KG1 (cell line): Measurements from ENCODE around the gene APLN.

Experiments
- DNase-seq: peaks from one replicate; lab custom pipeline; 2025; lab: John Stamatoyannopoulos, UW

APLN gene

DNA sequence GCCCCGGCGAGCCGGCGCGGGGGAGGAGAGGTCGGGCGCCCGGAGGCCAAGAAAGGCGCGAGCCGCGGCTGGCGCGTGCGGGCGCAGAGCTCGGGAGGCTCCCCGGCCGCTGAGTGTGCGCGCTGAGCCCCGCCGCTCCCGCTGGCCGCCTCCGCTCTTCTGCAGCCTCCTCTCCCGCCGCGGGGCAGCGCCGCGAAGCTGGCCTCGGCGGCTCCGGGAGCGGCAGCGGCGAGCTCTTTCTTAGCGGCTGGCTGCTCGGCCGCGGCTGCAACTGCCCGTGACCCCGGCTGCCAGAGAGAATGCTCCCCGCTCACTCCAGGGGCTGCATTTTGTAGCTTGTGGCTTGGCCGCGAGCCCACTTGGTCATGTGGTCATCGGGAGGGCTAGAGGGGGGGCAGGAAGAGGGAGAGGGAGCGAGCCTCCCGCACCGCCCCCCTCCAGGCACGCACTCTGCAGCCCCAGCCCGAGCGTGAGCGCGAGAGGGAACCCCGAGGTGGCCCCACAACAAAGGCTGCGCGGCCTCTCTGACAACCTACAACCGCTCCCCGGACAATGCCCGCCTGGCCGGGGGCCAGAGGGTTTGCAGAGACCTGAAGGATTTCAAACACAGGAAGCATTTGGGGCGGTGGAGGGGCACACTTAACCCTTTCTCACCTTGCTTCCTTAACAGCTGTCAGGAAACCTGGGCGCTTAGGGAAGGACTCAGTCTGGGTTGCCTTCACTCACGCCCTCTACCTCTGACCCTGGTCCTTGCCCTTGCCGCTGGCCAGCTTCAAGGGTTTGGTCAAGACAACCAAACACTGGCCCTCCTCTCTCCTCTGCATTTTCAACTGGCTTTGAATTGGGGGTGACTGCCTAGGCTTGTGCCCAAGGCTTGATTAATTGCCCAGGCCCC is at the start of gene APLN:
Gene APLN (minus strand): TSS at position 305 of the 895 bp plus-strand sequence. CDS start 326 bp downstream, outside the sequence.
- no peak for DNase-seq

DNA sequence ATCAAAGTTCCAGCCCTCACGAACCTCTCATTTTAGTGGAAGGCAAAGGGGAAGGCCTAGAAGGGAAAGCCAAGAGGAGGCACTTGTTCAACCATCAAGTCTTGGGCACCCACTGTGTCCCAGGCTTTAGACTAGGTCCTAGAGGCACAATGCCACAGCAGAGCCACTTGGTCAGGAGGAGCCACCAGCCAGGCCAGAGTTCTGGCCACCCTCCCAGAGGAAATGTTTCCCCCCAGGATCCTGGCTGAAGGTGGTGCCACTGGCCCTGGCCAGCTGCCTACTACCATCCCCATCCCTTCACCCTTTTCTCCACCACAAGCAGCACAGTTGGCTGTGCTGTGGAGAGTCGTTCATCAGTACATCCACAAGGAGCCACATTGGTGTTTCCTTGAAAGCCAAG is 49.7 kb upstream of the APLN start:
- no peak for DNase-seq

DNA sequence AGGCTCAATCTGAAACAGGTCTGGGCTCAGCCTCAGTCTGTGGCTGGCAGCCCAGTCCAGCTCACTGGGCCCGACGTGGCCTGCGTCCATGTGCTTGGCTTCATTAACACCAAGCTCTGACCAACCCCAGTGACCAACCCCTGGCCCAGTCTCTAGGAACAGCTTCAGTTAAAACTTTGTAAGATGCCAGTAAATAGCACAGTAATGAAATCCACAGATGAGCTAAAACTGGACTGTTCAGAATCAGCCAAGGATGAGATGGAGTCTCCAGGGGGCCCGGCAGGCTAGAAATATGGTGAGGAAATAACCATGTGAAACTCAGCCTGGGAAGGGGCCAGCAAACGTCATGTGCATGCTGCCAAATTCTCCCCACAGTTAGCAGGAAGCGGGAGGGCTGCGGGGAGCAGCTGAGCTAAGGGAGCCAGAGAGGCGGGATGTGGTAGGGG is 46.9 kb upstream of the APLN start:
- DNase-seq: no peak

DNA sequence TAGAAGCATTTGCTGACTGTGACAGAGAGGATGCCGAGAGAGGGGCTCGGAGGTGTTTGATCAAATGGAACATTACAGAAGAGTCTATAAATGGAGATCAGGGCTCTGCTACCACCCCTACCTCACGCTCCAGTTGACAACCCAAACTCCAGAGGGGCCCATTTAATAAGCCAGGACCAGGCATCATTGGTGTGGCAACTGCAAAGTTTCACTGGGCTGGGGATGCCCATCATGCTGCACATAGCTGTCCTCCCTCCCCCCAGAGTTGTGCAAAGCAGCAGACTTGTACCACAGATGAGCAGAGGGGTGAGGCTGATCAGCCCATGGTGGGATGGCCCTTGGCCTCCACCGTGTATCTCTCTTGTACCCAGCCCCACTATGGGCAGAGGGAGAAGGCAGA is 45.8 kb upstream of the APLN start:
- no peak for DNase-seq

DNA sequence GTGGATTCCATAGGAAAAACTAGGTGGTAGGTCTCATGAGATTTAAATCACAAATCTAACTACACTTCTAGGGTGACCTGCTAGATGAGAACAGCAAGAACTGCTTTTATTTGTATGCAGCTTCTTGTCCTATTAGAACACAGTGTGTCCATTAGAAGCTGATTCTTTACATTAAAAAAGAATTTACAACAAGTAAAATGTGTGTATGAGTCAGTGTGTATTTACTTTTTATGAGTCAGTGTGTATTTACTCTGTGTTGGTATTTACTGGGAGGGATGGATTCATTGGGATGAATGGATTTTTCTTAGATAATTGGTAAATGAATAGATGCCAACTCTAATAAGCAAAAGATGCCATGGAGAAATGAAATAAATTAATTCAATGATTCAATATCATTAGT is 43.4 kb upstream of the APLN start:
- DNase-seq: no peak

- no peak for DNase-seq
Observed at GRCh38 chrX:129697204-129697829, 42.6 kb upstream of the APLN start.

- DNase-seq: no peak
Observed at GRCh38 chrX:129696463-129697155, 41.9 kb upstream of the APLN start.

GRCh38 chrX:129695937-129696336 is 41.2 kb upstream of the APLN start:
- DNase-seq: no peak

- no peak for DNase-seq
Observed at GRCh38 chrX:129695535-129695934, 40.8 kb upstream of the APLN start.

GRCh38 chrX:129694805-129695204 is 40.0 kb upstream of the APLN start:
- DNase-seq: no peak

DNA sequence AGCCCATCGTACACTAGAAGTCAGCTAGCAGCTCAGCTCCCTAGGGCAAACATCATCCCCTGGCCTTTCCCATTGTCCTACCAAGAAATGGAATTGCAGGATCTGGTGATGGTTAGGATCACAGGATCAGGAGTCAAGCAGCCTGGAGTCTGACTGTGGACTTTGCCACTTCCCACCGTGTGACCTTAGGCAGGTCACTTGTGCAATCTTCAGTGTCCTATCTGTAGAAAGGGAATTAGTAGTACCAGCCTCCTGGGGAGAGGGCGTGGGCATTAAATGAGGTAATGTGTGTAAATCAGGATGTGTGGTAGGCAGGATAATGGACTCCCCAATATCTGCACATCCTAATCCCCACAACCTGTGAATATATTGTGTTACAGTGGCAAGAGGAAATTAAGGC is 38.6 kb upstream of the APLN start:
- DNase-seq: no peak

DNA sequence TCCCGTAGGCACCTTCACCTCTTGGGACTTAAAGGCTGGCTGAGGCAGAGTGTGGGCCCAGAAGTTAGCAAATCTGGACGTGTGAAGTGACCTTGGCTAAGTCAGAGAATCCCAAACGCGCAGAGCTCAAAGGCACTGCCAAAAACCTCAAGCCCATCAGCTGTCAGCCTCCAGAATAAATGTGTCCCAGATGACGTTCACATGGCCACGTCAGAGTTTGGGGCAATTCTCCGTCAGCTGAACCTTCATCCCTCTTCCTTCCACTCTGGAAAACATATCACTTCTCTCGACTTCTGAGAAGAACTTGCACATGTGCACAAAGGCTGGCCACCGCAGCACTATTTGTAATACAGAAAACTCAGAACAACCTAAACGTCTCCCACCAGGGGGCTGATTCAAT is 35.7 kb upstream of the APLN start:
- DNase-seq: no peak

DNA sequence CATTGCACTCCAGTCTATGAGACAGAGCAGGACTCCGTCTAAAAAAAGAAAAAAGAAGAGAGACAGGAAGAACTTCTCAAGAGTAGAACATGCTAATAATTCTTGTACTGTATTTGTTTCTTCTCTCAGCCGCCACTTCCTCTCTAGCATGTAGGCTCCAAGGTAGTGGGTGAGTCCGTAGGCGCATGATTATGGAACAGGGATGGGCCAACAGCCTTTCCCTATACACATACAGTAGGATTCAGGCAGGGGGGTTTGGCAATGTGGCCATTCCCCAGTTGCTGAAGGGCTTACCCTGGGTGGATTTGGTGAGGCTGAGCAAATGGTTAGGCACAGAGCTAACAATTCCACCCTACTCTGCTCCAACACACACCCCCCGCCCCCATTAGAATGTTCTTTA is 35.0 kb upstream of the APLN start:
- DNase-seq: no peak

GRCh38 chrX:129688097-129688496 is 33.3 kb upstream of the APLN start:
- no peak for DNase-seq

DNA sequence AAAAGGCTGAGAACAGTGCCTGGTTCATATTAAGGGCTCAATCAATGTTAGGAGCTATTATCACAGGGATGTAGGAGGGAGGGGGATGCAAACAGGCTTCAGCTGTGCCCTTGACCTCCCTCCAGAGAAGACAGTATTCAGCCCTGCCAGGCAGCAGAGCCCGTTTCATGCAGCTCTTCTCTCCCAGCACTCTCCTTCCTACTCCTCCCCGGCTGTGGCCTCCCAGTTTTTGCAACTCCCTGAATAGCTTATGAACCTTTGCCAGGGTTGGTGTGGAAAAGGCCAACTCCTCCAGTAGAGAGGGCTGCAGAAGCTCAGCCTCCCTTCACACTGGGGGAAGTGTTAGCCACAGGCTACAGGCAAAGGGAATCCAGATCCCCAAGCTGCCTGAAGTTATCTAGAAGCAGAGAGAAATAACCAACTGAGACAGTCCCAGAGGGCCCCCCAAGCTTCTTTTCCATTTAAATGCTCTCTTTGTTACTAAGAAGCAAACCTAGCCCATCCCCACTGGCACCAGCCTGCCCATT is 31.7 kb upstream of the APLN start:
- DNase-seq: no peak

- DNase-seq: no peak
Observed at GRCh38 chrX:129682979-129683378, 28.2 kb upstream of the APLN start.

GRCh38 chrX:129679901-129680300 is 25.1 kb upstream of the APLN start:
- no peak for DNase-seq

DNA sequence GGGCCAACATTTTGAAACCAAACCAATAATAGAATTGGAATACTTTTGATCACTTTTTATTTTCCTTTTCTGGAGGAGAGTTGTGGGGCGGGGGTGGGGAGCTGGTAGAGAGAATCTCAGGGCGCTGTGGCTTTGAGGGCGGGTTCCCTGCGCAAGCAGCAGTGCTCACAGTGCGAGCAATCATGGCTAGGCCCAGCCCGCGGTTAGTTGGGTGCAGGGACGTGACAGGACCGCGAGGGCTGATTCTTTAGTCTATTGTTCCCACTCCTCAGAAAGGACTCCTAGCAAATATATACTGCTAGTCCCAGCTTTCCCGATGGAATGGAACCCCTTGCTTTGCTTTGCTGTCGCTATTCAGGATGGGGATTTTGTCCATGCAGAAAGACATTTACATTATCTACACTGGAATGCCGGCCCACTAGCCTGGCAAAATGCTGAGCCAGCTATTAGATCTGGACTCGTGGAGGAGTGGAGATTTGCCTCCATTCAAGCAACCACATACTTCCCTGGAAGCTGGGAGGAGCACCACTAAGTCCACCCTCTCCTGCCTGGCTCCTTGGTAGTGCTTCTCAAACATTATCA is 23.9 kb upstream of the APLN start:
- DNase-seq: no peak

DNA sequence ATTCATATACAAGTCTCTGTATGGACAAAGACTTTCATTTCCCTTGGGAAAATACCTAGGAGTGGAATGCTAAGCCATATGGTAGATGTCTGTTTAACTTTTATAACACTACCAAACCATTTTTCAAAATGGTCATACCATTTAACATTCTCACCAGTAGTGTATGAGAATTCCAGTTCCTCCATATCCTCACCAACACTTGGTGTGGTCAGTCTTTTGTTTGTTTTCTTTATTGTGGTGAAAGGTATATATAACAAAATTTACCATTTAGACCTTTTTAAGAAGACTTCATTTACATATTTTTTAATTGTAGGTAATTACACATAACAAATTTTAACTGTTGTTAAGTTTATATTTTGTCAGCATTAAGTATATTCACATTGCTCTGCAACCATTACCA is 12.7 kb upstream of the APLN start:
- DNase-seq: no peak

DNA sequence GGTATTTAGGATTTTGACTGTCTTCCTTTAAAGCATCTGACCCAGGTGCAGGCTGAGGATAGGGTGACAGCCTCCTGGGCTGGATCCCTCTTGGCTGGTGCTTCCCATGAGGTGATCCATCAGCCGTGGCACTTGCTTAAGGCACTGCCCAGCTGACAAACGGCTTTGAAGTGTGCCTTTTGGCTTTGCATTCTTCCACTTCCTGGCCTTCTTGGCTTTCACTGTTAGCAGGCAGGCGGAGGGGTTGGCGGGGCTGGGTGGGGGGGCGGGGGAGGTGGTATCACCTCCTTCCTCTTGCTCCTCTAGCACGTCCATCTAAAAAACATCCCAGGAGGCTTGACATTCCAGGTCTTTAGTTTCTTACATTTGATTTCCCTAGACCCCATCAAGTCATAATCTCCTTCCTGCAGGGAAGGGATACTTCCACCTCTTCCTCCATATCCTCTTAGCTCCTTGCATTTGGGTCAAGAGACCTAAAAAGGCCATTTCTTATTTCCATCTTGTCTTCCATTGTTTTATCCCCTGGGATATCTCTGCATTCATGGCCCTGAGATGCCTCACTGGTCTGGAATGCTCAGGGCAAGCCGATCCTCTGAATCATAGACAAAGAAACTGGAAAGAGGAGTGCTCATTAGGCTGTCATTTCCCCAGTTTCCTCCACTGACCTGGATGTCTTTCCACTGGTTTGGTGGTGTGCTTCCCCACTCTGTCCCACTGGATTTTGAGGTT is 11.3 kb upstream of the APLN start:
- DNase-seq: no peak

DNA sequence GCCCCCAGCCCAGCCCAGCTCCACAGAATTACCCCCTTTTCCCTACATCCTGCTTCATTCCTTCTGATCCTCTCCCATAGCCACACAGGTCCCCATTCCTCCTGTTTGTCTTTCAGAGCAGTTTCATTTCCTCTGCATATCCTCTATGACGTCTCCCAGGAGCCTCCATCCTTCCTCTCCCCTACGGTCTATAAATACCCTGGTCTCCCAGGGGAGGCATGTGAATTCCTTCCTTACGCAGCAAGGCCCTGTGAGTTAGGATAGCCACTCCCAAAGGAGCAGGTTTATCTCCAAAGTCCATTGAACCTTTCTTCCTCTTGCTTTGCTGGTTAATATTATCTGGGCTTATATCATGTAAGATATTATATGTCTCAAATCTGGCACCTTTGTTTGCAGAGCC is 8.4 kb upstream of the APLN start:
- no peak for DNase-seq

- DNase-seq: no peak
Observed at GRCh38 chrX:129661369-129661768, 6.6 kb upstream of the APLN start.
